HL-60/S4 treated with retinoic acid at 250 ng/mL for 4 days and 3 days (cell line): ENCODE data around the gene TMEM176B.

ENCODE experiments used
- in situ Hi-C: fragments of 300-500 bp; cut with MboI; formaldehyde crosslinking; loops from 2 replicates; pipeline ENCODE4 v1.7.0; 2022; ENCODE audit warnings: low sequenced_read_pairs

Gene TMEM176B

GRCh38 chr7:150755473-150756099 is 44.6 kb downstream of the TMEM176B start:
- in situ Hi-C loops = no loop called here

- in situ Hi-C loops = loop anchor here (5.0 kb wide), 1 partner anchor 308 kb away; no protein-coding TSS in a partner anchor
These were observed 45.2 kb downstream of the TMEM176B start for GRCh38 chr7:150754951-150755350.

GRCh38 chr7:150753826-150754603 is 46.1 kb downstream of the TMEM176B start:
- in situ Hi-C loops = loop anchor here (5.0 kb wide), 1 partner anchor 307 kb away; no protein-coding TSS in a partner anchor

GRCh38 chr7:150753239-150753638 is 46.9 kb downstream of the TMEM176B start:
- in situ Hi-C loops = loop anchor here (5.0 kb wide), 1 partner anchor 306 kb away; no protein-coding TSS in a partner anchor

GRCh38 chr7:150751702-150752101 is 48.5 kb downstream of the TMEM176B start:
- in situ Hi-C loops = loop anchor here (5.0 kb wide), 1 partner anchor 304 kb away; no protein-coding TSS in a partner anchor

- in situ Hi-C loops = no loop called here
These were observed 51.8 kb downstream of the TMEM176B start for GRCh38 chr7:150748376-150748775.

- in situ Hi-C loops = no loop called here
These were observed 53.2 kb downstream of the TMEM176B start for GRCh38 chr7:150746921-150747320.

- in situ Hi-C loops = no loop called here
These were observed 54.3 kb downstream of the TMEM176B start for GRCh38 chr7:150745876-150746275.

- in situ Hi-C loops = no loop called here
These were observed 55.1 kb downstream of the TMEM176B start for GRCh38 chr7:150745086-150745485.

GRCh38 chr7:150744041-150744656 is 56.0 kb downstream of the TMEM176B start:
- in situ Hi-C loops = no loop called here

- in situ Hi-C loops = no loop called here
These were observed 57.7 kb downstream of the TMEM176B start for GRCh38 chr7:150742286-150742968.
